DMS53 treated with DMSO at 0.1 percent for 48 hours (cell line): ENCODE measurements around the gene RNF151.
"Not testable (repeated sequence)": the region's sequence is repeated elsewhere in the genome, so short reads cannot be mapped to it uniquely, and the experiment has no call there.

ENCODE experiments used
- DNase-seq: peaks from one replicate; lab custom pipeline; 2025; ENCODE audit not compliant: unreplicated experiment; lab: John Stamatoyannopoulos, UW

Gene RNF151

GRCh38 chr16:1966460-1966859 is at the start of gene RNF151:
Gene RNF151, plus strand, starts transcription at chr16:1966856. Its CDS starts 26 bp downstream, at chr16:1966882.
- DNase-seq = no peak

- DNase-seq = no peak
Observed at GRCh38 chr16:1917056-1917664, 49.5 kb upstream of the RNF151 start.

GRCh38 chr16:1917665-1918350 is 48.8 kb upstream of the RNF151 start:
- DNase-seq = no peak

GRCh38 chr16:1918351-1919326 is 48.0 kb upstream of the RNF151 start, which contains the start of gene HS3ST6:
Gene HS3ST6, minus strand, starts transcription at chr16:1918415. Its CDS starts 92 bp downstream, at chr16:1918323.
- DNase-seq = no peak

- DNase-seq = no peak
Observed at GRCh38 chr16:1919327-1919998, 47.2 kb upstream of the RNF151 start.

- DNase-seq = not testable (repeated sequence)
Observed at GRCh38 chr16:1920122-1920521, 46.5 kb upstream of the RNF151 start.

- no peak for DNase-seq
Observed at GRCh38 chr16:1920727-1921171, 45.9 kb upstream of the RNF151 start.

- DNase-seq = no peak
Observed at GRCh38 chr16:1922357-1922756, 44.3 kb upstream of the RNF151 start.

- no peak for DNase-seq
Observed at GRCh38 chr16:1923299-1924034, 43.2 kb upstream of the RNF151 start.

GRCh38 chr16:1924095-1924494 is 42.6 kb upstream of the RNF151 start:
- no peak for DNase-seq

- DNase-seq = no peak
Observed at GRCh38 chr16:1926271-1926670, 40.4 kb upstream of the RNF151 start.

- peak; percentile 23 for DNase-seq
Observed at GRCh38 chr16:1929105-1929504, 37.6 kb upstream of the RNF151 start.

- peak; percentile 44 for DNase-seq
Observed at GRCh38 chr16:1929578-1930337, 36.9 kb upstream of the RNF151 start.

- DNase-seq = no peak
Observed at GRCh38 chr16:1930338-1930720, 36.3 kb upstream of the RNF151 start.

- DNase-seq = peak; percentile 24
Observed at GRCh38 chr16:1932050-1933028, 34.3 kb upstream of the RNF151 start.

GRCh38 chr16:1933097-1933661 is 33.5 kb upstream of the RNF151 start:
- DNase-seq = no peak

GRCh38 chr16:1936945-1937479 is 29.6 kb upstream of the RNF151 start:
- no peak for DNase-seq

GRCh38 chr16:1938316-1938715 is 28.3 kb upstream of the RNF151 start:
- no peak for DNase-seq
